ENCODE results near the gene CDC16. TPM values are rescaled to one million over a fixed set of nuclear protein-coding genes. Genes with fewer than 3 reads are reported as not detected.
"Not testable (repeated sequence)": the region's sequence is repeated elsewhere in the genome, so short reads cannot be mapped to it uniquely, and the experiment has no call there.

CDC16 gene
- total RNA-seq, 1 donor from 2014 or later = 54.2 TPM

- DNase-seq (ENCODE audit: low spot score) = no peak
Observed at GRCh38 chr13:114227528-114227927, 7.2 kb upstream of the CDC16 start.

- no peak for DNase-seq (ENCODE audit: low spot score)
Observed at GRCh38 chr13:114228176-114228575, 6.5 kb upstream of the CDC16 start.

GRCh38 chr13:114229506-114229905, 5.2 kb upstream of the CDC16 start:
- DNase-seq (ENCODE audit: low spot score) = no peak

GRCh38 chr13:114230117-114230516, 4.6 kb upstream of the CDC16 start:
- DNase-seq (ENCODE audit: low spot score) = no peak

GRCh38 chr13:114230575-114230974, 4.1 kb upstream of the CDC16 start:
- DNase-seq (ENCODE audit: low spot score) = no peak

GRCh38 chr13:114231886-114232285, 2.8 kb upstream of the CDC16 start:
- no peak for DNase-seq (ENCODE audit: low spot score)

GRCh38 chr13:114234266-114234644, 442 bp upstream of the CDC16 start:
- DNase-seq (ENCODE audit: low spot score) = no peak

GRCh38 chr13:114235697-114236096, 1.0 kb downstream of the CDC16 start:
- DNase-seq (ENCODE audit: low spot score) = no peak

GRCh38 chr13:114236227-114236626, 1.5 kb downstream of the CDC16 start:
- no peak for DNase-seq (ENCODE audit: low spot score)

GRCh38 chr13:114237415-114238112, 2.9 kb downstream of the CDC16 start:
- no peak for DNase-seq (ENCODE audit: low spot score)

GRCh38 chr13:114241918-114242317, 7.2 kb downstream of the CDC16 start:
- no peak for DNase-seq (ENCODE audit: low spot score)

GRCh38 chr13:114243971-114244370, 9.3 kb downstream of the CDC16 start:
- DNase-seq (ENCODE audit: low spot score) = no peak

GRCh38 chr13:114244637-114245036, 9.9 kb downstream of the CDC16 start:
- DNase-seq (ENCODE audit: low spot score) = no peak

- no peak for DNase-seq (ENCODE audit: low spot score)
Observed at GRCh38 chr13:114248011-114248410, 13.3 kb downstream of the CDC16 start.

- DNase-seq (ENCODE audit: low spot score) = no peak
Observed at GRCh38 chr13:114249077-114249476, 14.4 kb downstream of the CDC16 start.

GRCh38 chr13:114251639-114252440, 17.1 kb downstream of the CDC16 start:
- not testable (repeated sequence) for DNase-seq (ENCODE audit: low spot score)

GRCh38 chr13:114256547-114256946, 21.9 kb downstream of the CDC16 start:
- DNase-seq (ENCODE audit: low spot score) = no peak

- DNase-seq (ENCODE audit: low spot score) = no peak
Observed at GRCh38 chr13:114257014-114257413, 22.3 kb downstream of the CDC16 start.

- no peak for DNase-seq (ENCODE audit: low spot score)
Observed at GRCh38 chr13:114258589-114258988, 23.9 kb downstream of the CDC16 start.

- DNase-seq (ENCODE audit: low spot score) = no peak
Observed at GRCh38 chr13:114259374-114259773, 24.7 kb downstream of the CDC16 start.

GRCh38 chr13:114259974-114260373, 25.3 kb downstream of the CDC16 start:
- no peak for DNase-seq (ENCODE audit: low spot score)

- DNase-seq (ENCODE audit: low spot score) = no peak
Observed at GRCh38 chr13:114260814-114261213, 26.1 kb downstream of the CDC16 start.

GRCh38 chr13:114261328-114261965, 26.8 kb downstream of the CDC16 start:
- no peak for DNase-seq (ENCODE audit: low spot score)

Measured in mucosa of gallbladder (tissue), 1 donor.